Measurements from ENCODE around the gene C1GALT1C1L.

C1GALT1C1L gene

GRCh38 chr2:43631618-43632317 lies 44.5 kb downstream of the C1GALT1C1L start:
- H3K4me3 ChIP-seq (ENCODE audit: insufficient read depth, low read depth, low read length), result no peak overlapping the region
- 70 to 76% methylated on average over 11 of the region's 11 CpGs for WGBS, 2 experiments
- peaks cover 3% of the 10 kb centered on the region for H3K4me1 ChIP-seq (ENCODE audit: control insufficient read depth, insufficient read depth, low read length)
- no peaks in the 10 kb centered on the region for H3K27me3 ChIP-seq (ENCODE audit: control insufficient read depth, insufficient read depth, low read length, poor library complexity, severe bottlenecking)
- H3K9me3 ChIP-seq (ENCODE audit: control insufficient read depth, low read length), result no peaks in the 10 kb centered on the region
- no peak overlapping the region for H3K27ac ChIP-seq (ENCODE audit: insufficient read depth, low read depth, low read length, poor library complexity, severe bottlenecking)
- H3K36me3 ChIP-seq (ENCODE audit: control insufficient read depth, insufficient read depth, low read length), result no peaks in the 10 kb centered on the region

All from ectodermal cell (in vitro differentiated cells).